Vagina (tissue), 2 donors: ENCODE results near the gene SCFD2. TPM values are rescaled to one million over a fixed set of nuclear protein-coding genes. Genes with fewer than 3 reads are reported as not detected.

Source experiments
- DNase-seq, 2 donors: peaks; one replicate each; pipeline ENCODE4 v3.0.0-alpha.2; 2017; ENCODE audit errors: extremely low spot score in 2 of 2
- H3K27ac ChIP-seq: fragments of 200-600 bp; sonication (generic); one replicate; pipeline ENCODE4 v1.5.1; 2019
- H3K27me3 ChIP-seq: fragments of 200-600 bp; sonication (generic); one replicate; pipeline ENCODE4 v1.5.1; 2019
- H3K36me3 ChIP-seq, 2 donors: fragments of 200-600 bp; sonication (generic); one replicate each; pipeline ENCODE4 v1.5.1; 2017 to 2019
- H3K4me1 ChIP-seq: fragments of 200-600 bp; sonication (generic); one replicate; pipeline ENCODE4 v1.5.1; 2019
- H3K4me3 ChIP-seq, 2 donors: fragments of 200-600 bp; sonication (generic); 1 replicate in 1 of 2; 2 replicates in 1 of 2; pipeline ENCODE4 v1.5.1; 2016 to 2019
- H3K9me3 ChIP-seq: fragments of 200-600 bp; sonication (generic); one replicate; pipeline ENCODE4 v1.5.1; 2019
- POLR2A ChIP-seq, 2 donors: fragments of 450-650 bp; IDR thresholded peaks; one replicate each; pipeline ENCODE4 v1.6.1; 2017; ENCODE audit warnings: antibody characterized with exemption in 2 of 2, mild to moderate bottlenecking in 2 of 2, moderate library complexity in 2 of 2
- POLR2AphosphoS5 ChIP-seq, 2 donors: sonication (generic); formaldehyde crosslinking; IDR thresholded peaks; one replicate each; pipeline ENCODE4 v1.9.0; 2017; ENCODE audit warnings: antibody characterized with exemption in 2 of 2, mild to moderate bottlenecking in 2 of 2, low read depth in 1 of 2; ENCODE audit not compliant: insufficient read depth in 1 of 2
- intact Hi-C: fragments of 100-400 bp; cut with DNase I; formaldehyde crosslinking; loops from one replicate; pipeline ENCODE4 v1.15.1; 2023
- total RNA-seq: library from RNA; depleted of rRNA; stranded (reverse); fragments of >200 nt; gene quantifications from one replicate; pipeline ENCODE4 v1.2.3, GENCODE V29; 2016
- TF ChIP-seq, protein P1 (sequence below), 3 experiments: fragments of 450-650 bp in 2 of 3; fragments of 200-600 bp in 1 of 3; sonication (generic) in 1 of 3; IDR thresholded peaks; one replicate each; pipeline ENCODE4 v1.5.1; 2017 to 2019; ENCODE audit warnings: antibody characterized with exemption in 3 of 3, mild to moderate bottlenecking in 2 of 3, moderate library complexity in 2 of 3

Gene SCFD2
- total RNA-seq, 1 donor from 2014 or later, result 33.1 TPM

DNA sequence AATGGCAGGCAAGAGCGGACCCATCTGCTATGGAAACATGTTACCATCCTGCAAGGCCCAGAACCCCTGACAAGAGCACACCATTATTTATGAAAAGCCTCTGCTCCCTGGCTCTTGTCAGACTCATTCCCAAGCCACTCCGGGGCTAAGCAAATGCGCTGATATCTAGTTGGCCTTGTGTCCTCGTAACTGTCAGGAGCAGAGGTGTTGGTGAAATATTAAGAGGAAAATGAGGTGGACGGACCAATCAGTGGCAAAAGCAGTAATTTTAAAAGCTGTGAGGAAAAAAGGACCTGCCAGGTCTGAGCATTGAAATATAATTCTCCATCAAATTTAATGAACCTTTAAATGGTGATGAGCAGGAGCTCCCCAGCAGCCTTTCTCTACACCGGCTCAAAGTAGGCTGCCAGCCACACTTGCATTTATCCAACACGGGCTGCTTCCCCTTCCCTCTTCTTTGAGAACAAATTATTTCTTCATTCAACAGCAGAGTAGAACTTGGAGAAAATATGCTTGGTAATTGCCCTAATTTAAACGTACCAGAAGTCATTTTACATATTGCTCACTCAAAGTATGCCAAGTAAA is 289.4 kb downstream of the SCFD2 start:
- DNase-seq, result no peak
- H3K4me1 ChIP-seq, result no peaks in the 10 kb centered on the region
- no peak overlapping the region for H3K27ac ChIP-seq
- intact Hi-C loops, result no loop called here
- H3K36me3 ChIP-seq, result no peaks in the 10 kb centered on the region
- H3K9me3 ChIP-seq, result no peaks in the 10 kb centered on the region
- H3K4me3 ChIP-seq, result no peak overlapping the region
- H3K27me3 ChIP-seq, result no peaks in the 10 kb centered on the region
- TF ChIP-seq, protein P1, sequence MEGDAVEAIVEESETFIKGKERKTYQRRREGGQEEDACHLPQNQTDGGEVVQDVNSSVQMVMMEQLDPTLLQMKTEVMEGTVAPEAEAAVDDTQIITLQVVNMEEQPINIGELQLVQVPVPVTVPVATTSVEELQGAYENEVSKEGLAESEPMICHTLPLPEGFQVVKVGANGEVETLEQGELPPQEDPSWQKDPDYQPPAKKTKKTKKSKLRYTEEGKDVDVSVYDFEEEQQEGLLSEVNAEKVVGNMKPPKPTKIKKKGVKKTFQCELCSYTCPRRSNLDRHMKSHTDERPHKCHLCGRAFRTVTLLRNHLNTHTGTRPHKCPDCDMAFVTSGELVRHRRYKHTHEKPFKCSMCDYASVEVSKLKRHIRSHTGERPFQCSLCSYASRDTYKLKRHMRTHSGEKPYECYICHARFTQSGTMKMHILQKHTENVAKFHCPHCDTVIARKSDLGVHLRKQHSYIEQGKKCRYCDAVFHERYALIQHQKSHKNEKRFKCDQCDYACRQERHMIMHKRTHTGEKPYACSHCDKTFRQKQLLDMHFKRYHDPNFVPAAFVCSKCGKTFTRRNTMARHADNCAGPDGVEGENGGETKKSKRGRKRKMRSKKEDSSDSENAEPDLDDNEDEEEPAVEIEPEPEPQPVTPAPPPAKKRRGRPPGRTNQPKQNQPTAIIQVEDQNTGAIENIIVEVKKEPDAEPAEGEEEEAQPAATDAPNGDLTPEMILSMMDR (IDR thresholded peaks at IDR 0.05), result no peak
- TF ChIP-seq POLR2AphosphoS5 (IDR thresholded peaks at IDR 0.05; ENCODE audit: insufficient read depth in 1 of 2, low read depth in 1 of 2) (no peak), POLR2A (IDR thresholded peaks at IDR 0.05) (no peak)

DNA sequence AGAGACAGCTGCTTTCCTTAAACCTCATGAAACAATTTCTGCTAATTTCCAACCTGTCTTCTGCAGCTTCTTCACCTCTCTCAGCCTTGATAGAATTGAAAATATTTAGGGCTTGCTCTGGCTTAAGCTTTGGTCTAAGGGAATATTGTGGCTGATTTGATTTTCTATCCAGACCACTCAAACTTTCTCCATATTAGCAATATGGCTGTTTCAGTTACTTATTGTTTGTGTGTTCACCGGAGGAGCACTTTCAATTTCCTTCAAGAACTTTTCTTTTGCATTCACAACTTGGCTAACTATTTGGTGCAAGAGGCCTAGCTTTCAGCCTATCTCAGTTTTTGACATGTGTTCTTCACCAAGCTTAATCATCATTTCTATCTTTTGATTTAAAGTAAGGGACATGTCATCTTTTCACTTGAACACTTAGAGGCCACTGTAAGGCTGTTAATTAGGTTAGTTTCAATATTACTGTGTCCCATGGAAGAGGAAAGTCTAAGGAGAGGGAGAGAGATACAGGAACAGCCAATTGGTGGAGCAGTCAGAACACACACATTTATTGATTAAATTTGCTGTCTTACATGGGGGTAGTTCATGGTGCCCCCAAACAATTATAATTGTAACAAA is 290.6 kb downstream of the SCFD2 start:
- no peak overlapping the region for H3K4me3 ChIP-seq
- no peaks in the 10 kb centered on the region for H3K27me3 ChIP-seq
- no peaks in the 10 kb centered on the region for H3K9me3 ChIP-seq
- intact Hi-C loops, result no loop called here
- no peak overlapping the region for H3K27ac ChIP-seq
- no peaks in the 10 kb centered on the region for H3K36me3 ChIP-seq
- no peak for DNase-seq
- no peaks in the 10 kb centered on the region for H3K4me1 ChIP-seq
- TF ChIP-seq, protein P1 (IDR thresholded peaks at IDR 0.05), result no peak
- no peak for TF ChIP-seq POLR2A (IDR thresholded peaks at IDR 0.05)
- TF ChIP-seq POLR2AphosphoS5 (IDR thresholded peaks at IDR 0.05; ENCODE audit: insufficient read depth in 1 of 2, low read depth in 1 of 2), result no peak

DNA sequence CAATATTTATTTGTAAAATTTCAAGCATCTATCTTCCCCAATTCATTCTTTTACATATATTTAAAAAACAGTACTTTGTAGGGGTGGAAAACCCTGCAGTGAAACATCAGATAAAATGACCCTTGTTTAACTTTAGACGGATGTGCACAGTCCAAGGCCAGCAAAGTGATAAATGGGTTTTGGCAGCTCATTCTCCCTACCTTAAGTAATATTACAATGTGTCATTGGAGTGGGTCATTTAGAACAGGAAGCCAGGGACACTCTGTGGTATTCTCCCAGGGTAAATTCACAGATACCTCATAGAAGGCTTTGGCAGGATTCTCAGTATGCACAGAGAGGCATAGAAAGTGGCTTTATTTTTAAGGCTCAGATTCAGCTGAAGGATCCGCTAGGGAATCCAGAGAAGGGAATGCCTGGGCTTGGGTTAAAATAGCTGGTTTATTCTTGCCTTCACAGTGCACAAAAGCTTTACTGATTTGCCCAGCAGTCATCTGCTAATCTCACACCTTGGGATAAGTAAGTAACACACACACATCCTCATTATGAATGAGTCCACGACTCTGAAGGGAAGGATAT is 297.0 kb downstream of the SCFD2 start:
- no peaks in the 10 kb centered on the region for H3K4me1 ChIP-seq
- DNase-seq, result no peak
- TF ChIP-seq POLR2A (IDR thresholded peaks at IDR 0.05) (no peak), POLR2AphosphoS5 (IDR thresholded peaks at IDR 0.05; ENCODE audit: insufficient read depth in 1 of 2, low read depth in 1 of 2) (no peak)
- TF ChIP-seq, protein P1 (IDR thresholded peaks at IDR 0.05), result no peak
- no peaks in the 10 kb centered on the region for H3K27me3 ChIP-seq
- intact Hi-C loops, result no loop called here
- no peak overlapping the region for H3K4me3 ChIP-seq
- no peaks in the 10 kb centered on the region for H3K9me3 ChIP-seq
- no peaks in the 10 kb centered on the region for H3K36me3 ChIP-seq
- no peak overlapping the region for H3K27ac ChIP-seq

DNA sequence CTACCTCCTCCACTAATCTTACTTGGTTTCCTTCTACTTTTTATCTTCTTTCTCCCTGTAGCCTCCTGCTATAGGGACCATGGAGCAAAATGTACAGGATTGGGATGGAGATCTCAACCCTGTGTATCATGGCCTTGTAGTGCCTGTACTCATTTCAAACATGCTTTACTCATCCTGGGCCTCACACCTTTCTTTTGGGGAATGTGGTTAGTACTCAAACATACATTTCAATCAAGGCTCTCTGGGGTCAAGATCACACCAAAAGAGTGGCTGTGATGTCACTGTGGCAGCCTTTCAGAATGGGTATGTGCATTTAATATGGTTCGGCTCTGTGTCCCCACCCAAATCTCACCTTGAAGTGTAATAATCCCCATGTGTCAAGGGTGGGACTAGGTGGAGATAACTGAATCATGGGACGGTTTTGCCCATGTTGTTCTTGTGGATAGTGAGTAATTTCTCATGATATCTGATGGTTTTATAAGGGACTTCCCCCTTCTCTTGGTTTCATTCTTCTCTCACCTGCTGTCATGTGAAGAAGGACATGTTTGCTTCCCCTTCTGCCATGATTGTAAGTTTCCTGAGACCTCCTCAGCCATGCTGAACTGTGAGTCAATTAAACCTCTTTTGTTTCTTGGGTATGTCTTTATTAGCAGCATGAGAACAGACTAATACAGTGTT is 298.6 kb downstream of the SCFD2 start:
- Histone ChIP-seq H3K27me3 (no peaks in the 10 kb centered on the region), H3K9me3 (no peaks in the 10 kb centered on the region), H3K4me1 (no peaks in the 10 kb centered on the region), H3K36me3 (no peaks in the 10 kb centered on the region), H3K27ac (no peak overlapping the region), H3K4me3 (no peak overlapping the region)
- TF ChIP-seq POLR2AphosphoS5 (IDR thresholded peaks at IDR 0.05; ENCODE audit: insufficient read depth in 1 of 2, low read depth in 1 of 2) (no peak), POLR2A (IDR thresholded peaks at IDR 0.05) (no peak)
- TF ChIP-seq, protein P1 (IDR thresholded peaks at IDR 0.05), result no peak
- intact Hi-C loops, result no loop called here
- no peak for DNase-seq
